Measurements from ENCODE around the gene TRIM17.

The TRIM17 gene

DNA sequence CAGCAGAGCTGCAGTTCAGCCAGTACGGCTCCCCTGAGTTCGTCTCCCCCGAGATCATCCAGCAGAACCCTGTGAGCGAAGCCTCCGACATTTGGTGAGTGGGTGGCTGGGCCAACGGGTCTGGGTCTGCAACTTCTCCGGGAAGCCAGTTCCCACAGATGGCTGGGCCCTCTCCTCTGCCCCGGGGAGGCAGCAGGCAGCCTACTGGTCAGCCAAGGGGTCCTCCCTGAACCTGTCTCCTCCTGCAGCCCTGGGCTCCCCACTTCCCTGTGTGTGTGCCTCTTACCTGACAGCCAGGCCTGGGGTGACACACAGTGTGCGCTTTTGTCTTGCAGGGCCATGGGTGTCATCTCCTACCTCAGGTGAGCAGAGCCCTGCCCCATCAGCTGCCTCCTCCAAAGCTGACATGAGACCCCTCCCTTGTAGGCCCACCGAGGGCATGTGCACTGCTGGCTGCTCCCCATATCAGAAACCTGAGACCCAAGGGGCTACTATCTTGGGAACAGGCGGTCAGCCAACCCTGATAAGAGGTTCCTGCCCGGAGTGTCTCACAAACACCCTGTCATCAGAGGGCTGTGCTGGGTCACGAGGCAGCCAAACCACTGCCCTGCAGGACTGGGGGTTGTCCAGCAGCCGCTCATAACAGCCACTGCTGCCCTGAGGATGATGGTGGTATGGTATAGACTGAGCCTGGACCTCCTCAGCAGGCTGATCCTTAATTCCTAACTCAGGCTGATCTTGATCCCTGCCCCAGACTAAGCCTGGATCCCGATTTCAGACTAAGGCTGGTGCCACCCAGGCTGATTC is 47.7 kb downstream of the TRIM17 start:
- no peak for DNase-seq (ENCODE audit: low read depth in 2 of 2, low spot score in 1 of 2)

DNA sequence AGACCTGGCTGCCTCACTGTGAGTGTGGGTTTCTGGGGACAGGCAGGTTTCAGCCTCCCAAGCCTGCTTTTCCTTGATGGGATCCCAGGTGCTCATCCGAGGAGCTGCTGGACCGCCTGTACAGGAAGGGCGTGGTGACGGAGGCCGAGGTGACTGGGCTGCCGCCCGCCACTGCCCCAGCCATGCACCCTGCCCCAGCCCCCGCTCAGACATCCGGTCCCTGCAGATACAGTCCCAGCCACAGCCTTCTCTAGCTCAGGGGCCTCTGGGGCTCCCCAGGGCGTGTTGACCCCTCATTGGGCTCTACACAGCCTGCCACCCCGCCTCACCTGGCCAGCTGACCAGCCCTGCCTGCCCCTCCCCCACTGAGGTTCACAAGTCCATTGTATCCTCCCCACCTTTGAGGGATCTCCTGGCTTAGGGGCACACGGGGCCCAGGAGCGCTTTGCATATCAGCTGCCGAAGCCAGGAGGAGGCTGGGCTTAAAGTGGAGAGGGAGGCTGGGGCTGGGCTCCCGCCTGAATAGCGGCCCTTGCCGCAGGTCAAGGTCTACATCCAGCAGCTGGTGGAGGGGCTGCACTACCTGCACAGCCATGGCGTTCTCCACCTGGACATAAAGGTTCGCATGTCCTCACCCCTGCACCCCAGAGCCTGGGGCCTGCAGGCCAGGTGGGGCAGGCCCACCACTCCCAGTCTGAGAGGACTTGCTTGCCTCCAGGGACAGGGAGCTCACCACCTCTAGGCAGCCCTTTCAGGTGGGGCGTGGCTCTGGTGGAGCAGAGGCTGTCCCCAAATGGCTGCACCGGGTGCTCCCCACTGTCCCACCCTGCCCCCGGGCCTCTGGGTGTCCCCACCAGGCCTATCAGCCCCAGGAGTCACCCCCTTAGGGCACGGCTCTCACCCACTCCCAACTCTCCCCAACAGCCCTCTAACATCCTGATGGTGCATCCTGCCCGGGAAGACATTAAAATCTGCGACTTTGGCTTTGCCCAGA is 48.6 kb downstream of the TRIM17 start:
- DNase-seq (ENCODE audit: low read depth in 2 of 2, low spot score in 1 of 2) = no peak

DNA sequence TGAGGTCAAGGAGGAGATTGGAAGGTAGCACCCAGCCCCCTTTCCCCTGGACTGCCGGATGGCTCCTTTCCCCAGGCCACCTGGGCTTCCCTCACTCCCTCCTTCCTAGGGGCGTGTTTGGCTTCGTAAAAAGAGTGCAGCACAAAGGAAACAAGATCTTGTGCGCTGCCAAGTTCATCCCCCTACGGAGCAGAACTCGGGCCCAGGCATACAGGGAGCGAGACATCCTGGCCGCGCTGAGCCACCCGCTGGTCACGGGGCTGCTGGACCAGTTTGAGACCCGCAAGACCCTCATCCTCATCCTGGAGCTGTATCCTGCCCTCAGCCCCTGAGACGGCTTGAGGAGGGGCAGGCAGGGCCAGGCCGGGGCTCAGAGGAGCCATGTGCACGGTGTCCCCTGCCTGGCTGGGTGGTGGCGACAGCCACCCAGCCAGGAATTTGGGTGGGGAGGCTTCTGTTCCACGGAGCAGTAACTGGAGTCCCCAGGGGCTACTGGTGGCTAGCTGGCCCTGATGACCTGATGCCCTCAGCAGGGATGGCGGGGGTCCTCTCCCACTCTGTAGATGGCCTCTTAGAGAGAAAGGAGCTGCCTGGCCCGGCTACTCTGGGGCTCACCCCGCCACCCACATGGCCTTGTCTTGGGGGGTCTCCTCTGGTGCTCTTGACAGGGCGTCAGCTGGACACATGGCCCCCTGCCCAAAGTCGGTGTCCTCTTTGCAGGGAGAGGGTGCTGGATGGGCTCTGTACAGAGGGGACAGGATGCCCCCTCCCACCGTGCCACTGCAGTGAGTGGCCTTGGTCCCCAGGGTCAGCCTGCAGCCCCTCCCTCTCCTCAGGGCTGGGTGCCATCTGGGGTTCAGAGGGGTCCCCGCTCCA is 49.6 kb downstream of the TRIM17 start:
- DNase-seq (ENCODE audit: low read depth in 2 of 2, low spot score in 1 of 2) = no peak

DNA sequence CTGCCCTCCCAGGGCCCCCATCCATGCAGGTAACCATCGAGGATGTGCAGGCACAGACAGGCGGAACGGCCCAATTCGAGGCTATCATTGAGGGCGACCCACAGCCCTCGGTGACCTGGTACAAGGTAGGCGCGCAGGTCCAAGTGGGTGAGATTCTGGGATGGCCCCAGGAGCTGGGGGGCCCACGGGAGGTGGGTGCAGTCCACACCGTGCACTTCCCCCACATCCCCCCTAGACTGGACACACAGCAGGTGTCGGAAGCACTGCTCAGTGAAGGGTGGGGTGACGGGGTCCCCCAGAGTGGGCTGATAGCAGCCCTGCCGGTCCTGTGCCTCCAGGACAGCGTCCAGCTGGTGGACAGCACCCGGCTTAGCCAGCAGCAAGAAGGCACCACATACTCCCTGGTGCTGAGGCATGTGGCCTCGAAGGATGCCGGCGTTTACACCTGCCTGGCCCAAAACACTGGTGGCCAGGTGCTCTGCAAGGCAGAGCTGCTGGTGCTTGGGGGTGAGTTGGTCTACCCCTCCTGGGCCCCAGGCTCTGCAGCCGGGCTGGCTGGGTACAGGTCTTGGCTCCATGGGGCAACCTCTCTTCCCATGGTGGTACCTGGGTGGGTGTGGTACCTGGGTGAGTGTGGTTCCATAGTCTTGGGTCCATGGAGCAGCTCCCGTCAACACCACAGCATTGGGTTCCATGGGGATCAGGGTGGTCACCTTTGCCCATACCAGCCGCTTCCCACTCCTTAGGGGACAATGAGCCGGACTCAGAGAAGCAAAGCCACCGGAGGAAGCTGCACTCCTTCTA is 50.4 kb downstream of the TRIM17 start:
- DNase-seq (ENCODE audit: low read depth in 2 of 2, low spot score in 1 of 2) = no peak

DNA sequence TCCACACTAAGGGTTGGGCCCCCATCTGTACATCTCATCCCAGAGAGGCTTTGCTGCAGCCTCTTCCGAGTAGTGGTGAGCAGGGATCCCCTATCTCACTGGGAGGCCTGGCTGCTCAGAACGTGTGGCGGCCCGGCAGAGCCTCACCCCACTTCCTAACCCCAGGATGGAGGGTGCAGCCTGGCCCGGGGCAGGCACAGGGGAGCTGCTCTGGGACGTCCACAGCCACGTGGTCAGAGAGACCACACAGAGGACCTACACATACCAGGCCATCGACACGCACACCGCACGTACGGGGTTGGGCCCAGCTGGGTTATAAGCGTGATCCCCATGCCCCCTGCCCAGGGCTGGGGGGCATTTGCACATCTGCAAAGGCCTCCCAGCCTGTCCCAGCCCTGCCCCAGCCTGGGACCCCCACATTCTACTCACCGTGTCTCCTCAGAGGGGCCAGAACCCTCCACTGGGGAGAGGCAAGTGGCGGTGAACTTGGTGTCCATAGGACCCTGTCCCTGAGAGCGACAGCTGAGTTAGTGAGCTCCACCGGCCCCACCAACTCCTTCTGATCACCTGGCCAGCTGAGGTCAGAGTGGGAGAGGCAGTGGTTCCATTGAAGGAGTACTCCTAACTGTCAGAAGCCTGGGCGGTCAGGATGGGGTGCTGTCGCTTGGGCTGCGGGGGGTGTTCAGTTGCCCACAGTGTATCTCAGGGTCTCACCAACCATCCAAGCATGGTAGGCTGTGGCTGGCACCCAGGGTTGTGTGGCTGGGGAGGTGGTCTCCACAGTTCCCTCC is 51.2 kb downstream of the TRIM17 start:
- DNase-seq (ENCODE audit: low read depth in 2 of 2, low spot score in 1 of 2) = no peak

DNA sequence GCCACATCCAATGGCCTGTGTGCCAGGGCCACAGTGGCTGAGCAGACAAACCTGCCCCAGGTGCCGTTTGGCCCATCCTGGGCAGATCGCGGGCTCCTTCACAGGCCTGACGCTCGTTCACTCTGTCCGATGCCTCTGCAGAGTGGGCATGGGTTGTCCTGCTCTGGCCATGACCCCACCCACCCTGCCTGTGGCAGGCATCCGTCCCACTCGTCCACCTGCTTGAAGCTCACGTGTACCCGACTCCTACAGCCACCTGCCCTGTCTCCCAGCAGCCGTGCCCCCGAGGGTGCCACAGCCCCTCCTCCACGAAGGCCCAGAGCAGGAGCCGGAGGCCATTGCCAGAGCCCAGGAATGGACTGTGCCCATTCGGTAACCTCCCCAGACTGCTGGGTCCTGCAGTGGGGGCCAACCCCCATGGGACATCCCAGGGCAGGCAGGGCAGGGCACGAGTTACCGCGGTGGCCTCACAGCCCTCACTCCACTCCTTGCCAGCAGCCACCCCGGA is 51.9 kb downstream of the TRIM17 start:
- DNase-seq (ENCODE audit: low read depth in 2 of 2, low spot score in 1 of 2) = no peak

DNA sequence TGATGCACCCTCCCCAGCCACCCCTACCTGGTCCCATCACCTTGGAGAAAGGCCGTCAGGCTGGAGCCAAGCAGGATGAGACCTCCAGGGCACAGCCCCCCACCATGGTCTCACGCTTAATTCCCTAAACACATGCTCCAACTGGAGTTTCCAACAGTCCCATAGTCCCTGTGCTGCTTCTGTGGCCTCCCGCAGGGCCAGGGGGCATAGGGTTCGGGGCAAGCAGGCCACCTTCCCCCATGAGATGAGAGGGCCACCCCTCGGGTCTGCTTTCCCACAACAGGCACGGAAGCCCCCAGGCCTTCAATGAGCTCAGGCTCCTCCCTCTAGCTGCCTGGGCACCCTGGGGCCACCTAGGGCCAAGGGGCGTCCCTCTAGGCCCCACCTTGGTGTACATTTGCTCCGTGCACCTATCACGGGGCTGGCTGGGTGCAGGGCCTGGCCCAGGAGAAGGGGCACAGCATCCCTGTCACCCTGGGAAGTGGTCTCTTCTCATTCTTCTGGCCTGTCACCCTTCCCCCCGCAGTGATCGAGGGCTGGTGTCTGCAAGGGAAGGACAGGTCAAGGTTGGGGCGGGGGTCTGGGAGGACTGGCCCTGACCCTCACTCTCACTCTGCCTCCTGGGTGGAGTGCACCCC is 52.5 kb downstream of the TRIM17 start:
- DNase-seq (ENCODE audit: low read depth in 2 of 2, low spot score in 1 of 2) = no peak

DNA sequence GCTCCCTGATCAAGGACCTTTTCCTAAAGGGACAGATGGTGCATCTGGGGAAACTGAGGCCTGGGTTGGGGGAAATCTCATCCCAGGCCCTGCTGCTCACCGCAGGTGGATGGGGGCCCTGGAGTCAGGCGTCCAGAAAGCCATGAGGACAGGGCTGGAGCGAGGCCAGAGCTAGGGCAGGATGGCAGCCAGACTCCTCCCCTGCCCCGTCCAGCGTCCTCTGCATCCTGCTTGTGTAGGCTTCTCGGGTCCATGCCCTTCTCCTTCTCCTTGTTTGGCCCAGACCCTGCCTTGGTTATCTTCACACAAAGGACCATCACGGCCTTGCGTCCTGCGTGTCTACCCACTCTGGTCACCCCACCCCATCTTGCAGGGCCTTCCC is 53.0 kb downstream of the TRIM17 start:
- no peak for DNase-seq (ENCODE audit: low read depth in 2 of 2, low spot score in 1 of 2)

DNA sequence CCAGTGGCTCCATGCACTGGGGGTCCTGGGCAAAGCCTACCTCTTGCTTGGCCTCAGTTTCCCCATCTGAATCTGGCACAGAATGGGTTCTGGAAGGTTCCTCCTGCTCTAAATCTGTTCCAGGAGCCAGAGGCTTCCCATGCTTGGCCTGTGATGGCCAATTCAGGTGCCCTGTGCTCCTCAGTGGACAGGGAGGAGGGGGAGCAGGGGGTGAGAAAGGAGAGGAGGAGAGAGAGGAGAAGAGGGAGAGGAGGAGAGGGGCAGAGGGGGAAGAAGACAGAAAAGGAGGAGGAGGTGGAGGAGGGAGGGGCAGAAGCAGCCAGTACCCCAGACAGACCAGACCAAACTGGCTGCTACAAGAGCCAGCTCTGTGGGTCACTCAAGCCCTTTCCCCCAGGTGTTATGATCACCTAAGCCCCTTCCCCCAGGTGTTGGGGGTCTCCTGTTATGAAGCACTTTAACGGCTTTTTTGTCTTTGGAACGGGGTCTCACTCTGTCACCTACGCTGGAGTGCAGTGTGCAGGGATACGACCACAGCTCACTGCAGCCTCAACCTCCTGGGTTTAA is 53.7 kb downstream of the TRIM17 start:
- no peak for DNase-seq (ENCODE audit: low read depth in 2 of 2, low spot score in 1 of 2)

DNA sequence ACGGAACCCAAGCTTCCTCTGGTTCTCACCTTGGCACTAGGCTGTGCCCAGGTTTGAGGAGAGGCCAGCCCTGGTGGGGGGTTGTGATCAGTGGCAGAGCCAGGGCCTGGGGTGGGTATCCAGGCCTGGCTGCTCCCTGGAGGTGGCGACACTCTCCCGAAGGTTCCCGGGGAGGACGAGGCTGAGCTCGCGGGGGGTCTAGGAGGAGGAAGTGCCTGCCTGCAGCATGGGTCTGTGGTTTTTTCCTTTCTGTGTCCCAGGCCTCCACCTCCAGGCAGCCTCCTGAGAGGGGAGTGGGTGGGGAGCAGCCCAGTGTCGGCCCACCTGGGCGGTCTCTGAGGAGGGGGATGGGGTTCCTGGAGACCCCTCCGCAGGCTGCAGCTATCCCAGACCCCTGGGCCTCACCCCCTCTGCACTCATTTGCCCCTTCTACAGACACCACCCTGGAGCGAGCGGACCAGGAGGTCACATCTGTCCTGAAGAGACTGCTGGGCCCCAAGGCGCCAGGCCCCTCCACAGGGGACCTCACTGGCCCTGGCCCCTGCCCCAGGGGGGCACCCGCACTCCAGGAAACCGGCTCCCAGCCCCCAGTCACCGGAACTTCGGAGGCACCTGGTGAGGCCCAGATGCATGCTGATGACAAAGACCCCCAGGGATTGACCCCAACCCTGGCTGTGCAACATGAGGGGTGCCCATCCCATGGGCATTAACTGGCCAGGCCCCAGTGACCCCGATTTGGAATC is 54.3 kb downstream of the TRIM17 start:
- DNase-seq (ENCODE audit: low read depth in 2 of 2, low spot score in 1 of 2) = no peak

DNA sequence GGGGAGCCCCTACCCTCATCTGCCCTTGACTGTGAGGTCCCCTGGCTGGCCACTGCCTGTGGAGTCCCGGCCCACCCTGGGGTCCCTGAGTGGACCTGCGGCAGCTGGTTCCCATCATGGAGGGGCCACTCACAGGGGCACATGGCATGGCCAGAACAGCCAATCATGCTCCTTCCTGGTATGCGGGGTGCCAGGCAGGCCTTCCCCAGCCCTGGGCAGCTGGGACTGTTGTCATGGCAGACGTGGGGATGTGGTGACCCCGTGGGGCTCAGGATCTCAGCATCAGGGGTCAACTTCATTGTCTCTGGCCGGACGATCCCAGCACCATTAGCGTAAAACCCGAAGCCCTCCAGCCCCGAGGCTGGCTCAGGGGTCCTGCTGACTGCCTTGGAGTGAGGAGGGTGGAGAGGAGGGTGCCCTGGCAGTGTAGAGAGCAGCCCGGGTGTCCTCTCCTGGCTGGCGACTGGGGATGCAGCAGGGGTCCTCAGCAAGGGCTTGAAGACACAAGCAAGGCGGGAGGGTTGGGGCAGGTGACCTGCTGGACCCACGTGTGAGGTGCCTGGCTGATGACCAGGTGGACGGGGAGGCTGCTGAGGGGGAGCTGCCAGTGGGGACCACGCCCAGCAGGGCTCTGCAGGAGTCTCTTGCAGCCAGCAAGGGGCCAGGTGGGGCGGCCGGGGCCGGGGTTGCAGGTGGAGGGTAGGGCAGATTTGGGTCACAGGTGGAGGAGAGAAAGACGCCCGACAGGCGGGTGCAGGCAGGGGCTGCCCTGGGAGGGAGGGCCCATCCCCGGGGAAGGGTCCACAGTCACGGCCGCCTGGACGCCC is 55.1 kb downstream of the TRIM17 start:
- no peak for DNase-seq (ENCODE audit: low read depth in 2 of 2, low spot score in 1 of 2)

DNA sequence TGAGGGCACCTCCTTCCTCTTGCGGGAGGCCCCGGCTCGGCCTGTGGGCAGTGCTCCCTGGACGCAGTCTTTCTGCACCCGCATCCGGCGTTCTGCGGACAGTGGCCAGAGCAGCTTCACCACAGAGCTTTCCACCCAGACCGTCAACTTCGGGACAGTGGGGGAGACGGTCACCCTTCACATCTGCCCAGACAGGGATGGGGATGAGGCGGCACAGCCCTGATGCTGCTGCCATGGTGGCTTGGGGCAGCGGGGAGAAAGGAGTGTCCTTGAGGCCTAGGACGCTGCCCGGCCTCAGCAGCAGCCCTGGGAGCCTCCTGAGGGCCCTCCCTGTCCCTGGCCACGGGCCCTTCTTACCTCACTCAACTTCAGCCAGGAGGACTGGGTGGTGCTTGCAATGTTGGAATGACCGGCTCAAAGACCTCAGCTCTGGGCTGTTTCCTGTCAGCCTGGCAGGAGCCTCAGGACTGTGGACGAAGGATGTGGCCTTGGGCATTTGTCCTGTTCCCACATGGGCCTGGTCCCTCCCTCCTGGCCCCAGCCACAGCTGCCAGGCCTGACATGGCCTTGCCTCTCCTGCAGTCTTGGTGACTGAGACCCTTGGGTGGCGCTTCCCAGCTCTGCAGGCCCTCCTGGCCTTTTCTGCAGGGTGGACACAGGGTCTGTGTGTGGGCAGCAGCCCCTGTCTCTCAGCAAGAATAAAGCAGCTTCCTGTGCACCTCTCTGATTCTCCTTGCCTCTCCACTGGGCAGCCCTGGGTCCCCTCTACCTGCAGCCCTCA is 55.9 kb downstream of the TRIM17 start:
- no peak for DNase-seq (ENCODE audit: low read depth in 2 of 2, low spot score in 1 of 2)

DNA sequence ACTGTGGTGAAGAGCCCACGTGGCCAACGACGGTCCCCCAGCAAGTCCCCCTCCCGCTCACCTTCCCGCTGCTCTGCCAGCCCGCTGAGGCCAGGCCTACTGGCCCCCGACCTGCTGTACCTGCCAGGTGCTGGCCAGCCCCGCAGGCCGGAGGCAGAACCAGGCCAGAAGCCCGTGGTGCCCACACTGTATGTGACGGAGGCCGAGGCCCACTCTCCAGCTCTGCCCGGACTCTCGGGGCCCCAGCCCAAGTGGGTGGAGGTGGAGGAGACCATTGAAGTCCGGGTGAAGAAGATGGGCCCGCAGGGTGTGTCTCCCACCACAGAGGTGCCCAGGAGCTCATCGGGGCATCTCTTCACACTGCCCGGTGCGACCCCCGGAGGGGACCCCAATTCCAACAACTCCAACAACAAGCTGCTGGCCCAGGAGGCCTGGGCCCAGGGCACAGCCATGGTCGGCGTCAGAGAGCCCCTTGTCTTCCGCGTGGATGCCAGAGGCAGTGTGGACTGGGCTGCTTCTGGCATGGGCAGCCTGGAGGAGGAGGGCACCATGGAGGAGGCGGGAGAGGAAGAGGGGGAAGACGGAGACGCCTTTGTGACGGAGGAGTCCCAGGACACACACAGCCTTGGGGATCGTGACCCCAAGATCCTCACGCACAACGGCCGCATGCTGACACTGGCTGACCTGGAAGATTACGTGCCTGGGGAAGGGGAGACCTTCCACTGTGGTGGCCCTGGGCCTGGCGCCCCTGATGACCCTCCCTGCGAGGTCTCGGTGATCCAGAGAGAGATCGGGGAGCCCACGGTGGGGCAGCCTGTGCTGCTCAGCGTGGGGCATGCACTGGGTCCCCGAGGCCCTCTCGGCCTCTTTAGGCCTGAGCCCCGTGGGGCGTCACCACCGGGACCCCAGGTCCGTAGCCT is 56.8 kb downstream of the TRIM17 start:
- no peak for DNase-seq (ENCODE audit: low read depth in 2 of 2, low spot score in 1 of 2)

DNA sequence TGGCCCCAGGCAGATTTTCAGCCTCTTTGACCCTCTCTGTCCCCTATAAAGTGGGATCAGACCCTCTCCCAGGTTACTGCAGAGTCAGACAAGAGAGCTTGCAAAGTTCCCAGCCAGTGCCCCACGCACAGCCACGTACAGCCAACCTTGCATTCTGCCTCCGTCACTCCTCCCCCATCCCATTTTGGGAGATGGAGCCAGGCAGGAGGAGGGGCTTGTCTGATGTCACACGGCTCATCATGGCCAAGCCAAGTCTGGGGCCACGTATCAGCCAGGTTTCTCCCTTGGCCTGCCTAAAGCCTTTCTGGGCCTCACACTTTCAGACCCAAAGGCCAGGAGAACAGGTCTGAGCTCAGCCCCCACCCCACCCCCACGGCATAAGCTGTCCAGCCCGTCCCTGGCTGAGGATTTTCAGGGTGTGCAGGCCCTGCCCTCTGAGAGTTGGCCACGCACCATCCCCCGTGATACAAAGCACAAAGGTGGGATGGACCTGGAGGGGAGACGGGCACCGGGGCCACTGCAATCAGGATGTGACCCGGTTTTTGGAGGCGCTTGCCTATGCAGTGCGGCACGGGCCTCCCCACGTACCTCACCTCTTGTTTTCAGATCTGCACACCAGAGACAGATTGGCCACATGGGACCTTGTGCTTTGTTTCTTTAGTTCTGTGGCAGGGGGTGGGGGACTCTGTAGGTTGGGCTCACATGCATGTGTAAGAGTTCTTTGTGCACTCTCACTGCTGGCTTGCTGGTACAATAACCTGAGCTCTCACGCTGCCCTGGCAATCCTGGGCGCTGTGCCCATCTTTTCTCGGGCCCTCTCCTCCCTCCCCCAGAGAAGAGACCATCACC is 57.7 kb downstream of the TRIM17 start:
- DNase-seq (ENCODE audit: low read depth in 2 of 2, low spot score in 1 of 2) = no peak

All from stimulated activated CD8-positive, alpha-beta memory T cell treated with anti-CD3 and anti-CD28 coated beads, Interleukin-4, amount 100 ng/mL, for 1 hour (primary cell).